ENCODE measurements around the gene ZIC2. TPM values are rescaled to one million over a fixed set of nuclear protein-coding genes. Genes with fewer than 3 reads are reported as not detected.
A peak's percentile ranks its signal among the peaks of the same experiment; 100 is the strongest.

The ZIC2 gene
- total and polyA plus RNA-seq, 2 of the 8 experiments (the other 6 are each of a cell fraction or from before 2014, with no cell fraction given) = 53.2 to 372 TPM

- TF ChIP-seq RAD21 (IDR thresholded peaks at IDR 0.05 in 1 of 2, conservative IDR thresholded peaks at IDR 0.05 in 1 of 2; ENCODE audit: low read depth in 2 of 2, low read length in 2 of 2) (no peak), SUZ12 (IDR thresholded peaks at IDR 0.05; ENCODE audit: low read length) (peak; percentile 31; the same call in 1 of the 2 replicates), PHF8 (conservative IDR thresholded peaks at IDR 0.05; ENCODE audit: low read depth, low read length) (peak; percentile 61), ASH2L (IDR thresholded peaks at IDR 0.05; ENCODE audit: low read length) (peak; percentile 92), JUND (IDR thresholded peaks at IDR 0.05; ENCODE audit: low read length) (no peak), SIX5 (IDR thresholded peaks at IDR 0.05; ENCODE audit: low read depth, low read length) (no peak), E2F6 (IDR thresholded peaks at IDR 0.05) (peak; percentile 49; the same call in 1 of the 2 replicates), CHD2 (IDR thresholded peaks at IDR 0.05; ENCODE audit: low read length) (no peak), BRCA1 (IDR thresholded peaks at IDR 0.05; ENCODE audit: low read depth, low read length) (no peak), POLR2A (IDR thresholded peaks at IDR 0.05; ENCODE audit: control extremely low read depth in 1 of 2, low read depth in 2 of 2, low read length in 2 of 2) (peak in 1 of 2 experiments; percentile 41; a peak in 1 of 3 replicates), FOSL1 (IDR thresholded peaks at IDR 0.05; ENCODE audit: insufficient read depth, low read depth, low read length) (no peak), RBBP5 (IDR thresholded peaks at IDR 0.05; ENCODE audit: borderline replicate concordance, low read depth, low read length) (peak; percentile 87)
These were observed 16.2 kb downstream of the ZIC2 start (continued) for GRCh38 chr13:99997702-99998214.
